DND-41 (cell line): ENCODE measurements around the gene PTH2.

Experiments used
- ATAC-seq: fragments of 200-7000 bp; cut with Tn5 transposase; 3 replicates; pipeline ENCODE4 v1.9.1; 2021; ENCODE audit warnings: low read depth; ENCODE audit not compliant: insufficient read depth
- DNase-seq: peaks from one replicate; pipeline ENCODE4 v3.0.0-alpha.2; 2020
- H2AFZ ChIP-seq: 2 replicates; pipeline ENCODE4 v1.6.0; 2012; ENCODE audit warnings: low read depth, low read length
- H3K27ac ChIP-seq: 2 replicates; pipeline ENCODE4 v1.5.1; 2012; ENCODE audit warnings: low read length, inconsistent platforms
- H3K27me3 ChIP-seq: fragments of 200-600 bp; sonication (generic); 2 replicates; pipeline ENCODE4 v1.6.0; 2012; ENCODE audit warnings: low read length, mild to moderate bottlenecking, inconsistent platforms; ENCODE audit not compliant: insufficient read depth, poor library complexity
- H3K36me3 ChIP-seq: 2 replicates; pipeline ENCODE4 v1.5.1; 2012; ENCODE audit warnings: low read length, inconsistent platforms; ENCODE audit not compliant: insufficient read depth
- H3K4me1 ChIP-seq: 2 replicates; pipeline ENCODE4 v1.5.1; 2012; ENCODE audit warnings: mild to moderate bottlenecking, low read length; ENCODE audit not compliant: insufficient read depth
- H3K4me2 ChIP-seq: 2 replicates; pipeline ENCODE4 v1.6.0; 2012; ENCODE audit warnings: mild to moderate bottlenecking, moderate library complexity, low read length, inconsistent platforms; ENCODE audit not compliant: insufficient read depth
- H3K4me3 ChIP-seq, 2 experiments: fragments of 200-600 bp in 1 of 2; shearing (Covaris generic) in 1 of 2; 2 replicates each; pipeline ENCODE4 v1.5.1; 2012 to 2016; ENCODE audit warnings: inconsistent platforms in 2 of 2, low read length in 2 of 2, mild to moderate bottlenecking in 2 of 2, low read depth in 1 of 2, moderate library complexity in 1 of 2
- H3K79me2 ChIP-seq: 2 replicates; pipeline ENCODE4 v1.6.0; 2012; ENCODE audit warnings: low read length, inconsistent platforms; ENCODE audit not compliant: insufficient read depth
- H3K9ac ChIP-seq: 2 replicates; pipeline ENCODE4 v1.6.0; 2012; ENCODE audit warnings: low read depth, mild to moderate bottlenecking, inconsistent platforms, low read length, moderate library complexity
- H3K9me3 ChIP-seq: 2 replicates; pipeline ENCODE4 v1.5.1; 2012; ENCODE audit warnings: low read length, moderate library complexity, mild to moderate bottlenecking, inconsistent platforms; ENCODE audit not compliant: insufficient read depth, severe bottlenecking
- H4K20me1 ChIP-seq: 2 replicates; pipeline ENCODE4 v1.6.0; 2012; ENCODE audit warnings: low read length; ENCODE audit not compliant: insufficient read depth
- CTCF ChIP-seq: IDR thresholded peaks from 2 replicates; pipeline ENCODE4 v1.5.1; 2012; ENCODE audit warnings: borderline replicate concordance, low read length, moderate library complexity, mild to moderate bottlenecking; ENCODE audit not compliant: poor library complexity, severe bottlenecking; ENCODE audit errors: extremely low read depth
- EZH2 ChIP-seq: IDR thresholded peaks from 3 replicates; pipeline ENCODE4 v1.6.1; 2012; ENCODE audit warnings: borderline replicate concordance, low read depth, mild to moderate bottlenecking, moderate library complexity, low read length, inconsistent platforms; ENCODE audit not compliant: severe bottlenecking

The PTH2 gene

GRCh38 chr19:49418511-49418910, 4.7 kb downstream of the PTH2 start:
- H3K79me2 ChIP-seq: no peaks in the 10 kb centered on the region
- peaks cover 10% of the 10 kb centered on the region for H3K27me3 ChIP-seq
- no peak overlapping the region for H2AFZ ChIP-seq
- no peaks in the 10 kb centered on the region for H3K36me3 ChIP-seq
- no peak overlapping the region for H3K4me2 ChIP-seq
- DNase-seq (no peak), ATAC-seq (no peak)
- no peak overlapping the region for H3K27ac ChIP-seq
- no peak overlapping the region for H3K4me3 ChIP-seq
- H3K4me1 ChIP-seq: peaks cover under 1% of the 10 kb centered on the region; the same call in 1 of the 2 replicates
- no peak for TF ChIP-seq CTCF
- TF ChIP-seq EZH2: no peak
- H3K9ac ChIP-seq: no peak overlapping the region
- H4K20me1 ChIP-seq: no peaks in the 10 kb centered on the region
- H3K9me3 ChIP-seq: no peaks in the 10 kb centered on the region

- H3K9ac ChIP-seq: no peak overlapping the region
- DNase-seq (no peak), ATAC-seq (no peak)
- no peak overlapping the region for H3K4me2 ChIP-seq
- H3K36me3 ChIP-seq: no peaks in the 10 kb centered on the region
- no peaks in the 10 kb centered on the region for H3K9me3 ChIP-seq
- H2AFZ ChIP-seq: no peak overlapping the region
- H3K4me1 ChIP-seq: no peaks in the 10 kb centered on the region
- TF ChIP-seq EZH2: no peak
- H3K79me2 ChIP-seq: no peaks in the 10 kb centered on the region
- H3K27ac ChIP-seq: no peak overlapping the region
- no peak overlapping the region for H3K4me3 ChIP-seq
- no peaks in the 10 kb centered on the region for H4K20me1 ChIP-seq
- peaks cover 10% of the 10 kb centered on the region for H3K27me3 ChIP-seq
These were observed 6.2 kb downstream of the PTH2 start for GRCh38 chr19:49417088-49417487.

- no peaks in the 10 kb centered on the region for H3K9me3 ChIP-seq
- no peak overlapping the region for H3K9ac ChIP-seq
- ATAC-seq (no peak; the same call in 2 of the 3 replicates), DNase-seq (no peak)
- no peaks in the 10 kb centered on the region for H3K36me3 ChIP-seq
- TF ChIP-seq CTCF (no peak), EZH2 (no peak)
- H3K79me2 ChIP-seq: no peaks in the 10 kb centered on the region
- no peak overlapping the region for H3K27ac ChIP-seq
- H3K27me3 ChIP-seq: peaks cover 10% of the 10 kb centered on the region
- no peak overlapping the region for H3K4me3 ChIP-seq
- H3K4me1 ChIP-seq: no peaks in the 10 kb centered on the region
- H2AFZ ChIP-seq: no peak overlapping the region
- no peak overlapping the region for H3K4me2 ChIP-seq
- H4K20me1 ChIP-seq: no peaks in the 10 kb centered on the region
These were observed 7.4 kb downstream of the PTH2 start for GRCh38 chr19:49415810-49416200.

GRCh38 chr19:49415102-49415809, 8.0 kb downstream of the PTH2 start:
- no peak overlapping the region for H3K4me2 ChIP-seq
- H4K20me1 ChIP-seq: no peaks in the 10 kb centered on the region
- no peak overlapping the region for H3K9ac ChIP-seq
- H3K9me3 ChIP-seq: no peaks in the 10 kb centered on the region
- H3K27me3 ChIP-seq: peaks cover 10% of the 10 kb centered on the region
- H3K4me3 ChIP-seq: no peak overlapping the region
- no peak overlapping the region for H3K27ac ChIP-seq
- no peak overlapping the region for H2AFZ ChIP-seq
- no peaks in the 10 kb centered on the region for H3K4me1 ChIP-seq
- TF ChIP-seq CTCF: no peak
- TF ChIP-seq EZH2: no peak
- no peak for ATAC-seq
- H3K79me2 ChIP-seq: no peaks in the 10 kb centered on the region
- H3K36me3 ChIP-seq: no peaks in the 10 kb centered on the region
- no peak for DNase-seq
